GM19452 (cell line): Measurements from ENCODE around the gene ACER1.
"Not testable (repeated sequence)": the region's sequence is repeated elsewhere in the genome, so short reads cannot be mapped to it uniquely, and the experiment has no call there.

Experiments used
- ATAC-seq: cut with Tn5 transposase; IDR thresholded peaks from one replicate; pipeline ENCODE4 v1.9.1; 2021; ENCODE audit not compliant: unreplicated experiment

ACER1 gene

GRCh38 chr19:6333439-6333838 lies at the start of gene ACER1:
Gene ACER1 (minus strand): TSS chr19:6333612. CDS start chr19:6333551, 61 bp downstream.
- no peak for ATAC-seq

DNA sequence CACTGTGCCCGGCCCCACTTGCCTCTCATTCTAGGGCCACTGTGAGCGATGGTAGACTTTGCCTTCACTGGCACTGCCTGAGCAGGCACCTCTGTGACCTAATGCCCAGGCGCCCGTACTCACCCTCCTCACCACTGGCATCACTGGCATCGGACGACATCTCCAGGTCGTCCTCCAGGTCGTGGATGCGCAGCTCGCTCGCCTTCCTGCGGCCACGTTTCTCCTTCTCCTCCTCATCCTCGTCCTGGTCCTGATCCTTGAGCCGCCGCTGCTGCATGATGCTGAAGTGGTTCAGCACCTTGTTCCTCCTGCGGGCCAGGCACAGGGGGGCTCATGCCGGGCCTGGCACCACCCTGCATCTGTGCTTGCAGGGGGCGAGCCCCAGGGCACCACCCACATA lies 49.8 kb upstream of the ACER1 start:
- ATAC-seq: no peak

GRCh38 chr19:6381030-6381750 lies 47.8 kb upstream of the ACER1 start:
- ATAC-seq: no peak

- ATAC-seq: no peak
These were observed 46.3 kb upstream of the ACER1 start for GRCh38 chr19:6379744-6380143.

- no peak for ATAC-seq
These were observed 45.1 kb upstream of the ACER1 start for GRCh38 chr19:6378486-6378885.

- ATAC-seq: no peak
These were observed 44.6 kb upstream of the ACER1 start for GRCh38 chr19:6378041-6378440.

DNA sequence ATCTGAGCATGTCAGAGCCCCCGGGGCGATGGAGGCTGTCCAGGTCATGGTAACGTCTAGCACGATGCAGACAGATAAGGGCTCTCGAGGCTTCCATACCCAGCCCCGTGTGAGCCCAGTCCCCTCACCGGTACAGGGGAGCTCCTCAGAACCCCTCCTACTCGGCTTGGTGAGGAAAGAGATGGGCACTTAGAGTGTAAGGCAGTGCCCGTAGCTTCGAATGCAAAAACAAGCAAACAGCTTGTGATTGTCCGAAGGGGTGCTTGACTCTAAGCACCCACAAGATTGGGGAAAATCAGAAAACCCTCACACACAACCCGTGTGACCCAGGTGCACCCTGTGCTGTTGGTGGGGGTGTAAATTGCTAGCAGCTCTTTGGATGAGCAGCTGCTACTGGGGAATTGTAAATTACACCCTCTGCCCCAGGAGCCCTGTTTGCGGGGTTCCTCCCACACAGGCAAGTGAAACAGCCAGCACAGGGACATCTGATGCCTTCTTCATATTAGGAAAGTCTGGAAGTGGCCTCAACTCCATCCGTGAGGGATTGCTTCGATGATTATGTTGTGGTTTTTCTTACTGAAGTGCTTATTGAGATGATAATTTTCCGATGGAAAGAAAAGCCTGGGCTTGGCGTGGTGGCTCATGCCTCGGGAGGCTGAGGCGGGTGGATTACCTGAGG lies 43.2 kb upstream of the ACER1 start:
- no peak for ATAC-seq

DNA sequence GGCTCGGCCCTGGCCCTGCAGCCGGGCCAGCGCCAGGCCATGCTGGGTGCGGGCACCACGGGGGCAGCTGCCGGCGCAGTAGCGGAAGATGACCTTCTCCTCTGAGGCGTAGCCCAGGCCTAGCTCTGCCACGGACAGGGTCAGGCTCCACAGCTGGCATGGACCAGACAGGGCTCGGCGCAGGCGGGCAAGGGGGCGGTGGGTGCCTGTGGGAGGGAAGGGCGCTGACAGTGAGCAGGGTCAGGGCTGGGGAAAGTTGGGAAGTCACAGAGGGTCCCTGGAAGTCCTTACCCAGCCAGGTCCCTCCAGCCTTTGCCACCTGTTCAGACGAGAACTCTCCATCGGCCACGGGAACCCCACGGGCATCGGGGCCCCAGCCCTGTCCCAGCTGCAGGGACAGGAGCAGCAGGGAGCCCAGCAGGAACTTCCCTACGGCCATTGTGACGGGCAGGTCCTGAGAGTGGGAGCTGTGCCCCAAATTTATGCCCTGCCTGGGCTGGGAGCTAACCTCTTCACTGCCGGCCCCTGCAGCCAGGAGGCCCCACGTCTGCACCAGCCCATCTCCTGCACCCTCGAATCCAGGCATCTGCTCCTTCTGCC lies 42.1 kb upstream of the ACER1 start, which contains the start of gene PSPN:
Gene PSPN (minus strand): TSS at position 523 of the 600 bp plus-strand sequence. CDS start 84 bp downstream, at position 439.
- ATAC-seq: no peak

DNA sequence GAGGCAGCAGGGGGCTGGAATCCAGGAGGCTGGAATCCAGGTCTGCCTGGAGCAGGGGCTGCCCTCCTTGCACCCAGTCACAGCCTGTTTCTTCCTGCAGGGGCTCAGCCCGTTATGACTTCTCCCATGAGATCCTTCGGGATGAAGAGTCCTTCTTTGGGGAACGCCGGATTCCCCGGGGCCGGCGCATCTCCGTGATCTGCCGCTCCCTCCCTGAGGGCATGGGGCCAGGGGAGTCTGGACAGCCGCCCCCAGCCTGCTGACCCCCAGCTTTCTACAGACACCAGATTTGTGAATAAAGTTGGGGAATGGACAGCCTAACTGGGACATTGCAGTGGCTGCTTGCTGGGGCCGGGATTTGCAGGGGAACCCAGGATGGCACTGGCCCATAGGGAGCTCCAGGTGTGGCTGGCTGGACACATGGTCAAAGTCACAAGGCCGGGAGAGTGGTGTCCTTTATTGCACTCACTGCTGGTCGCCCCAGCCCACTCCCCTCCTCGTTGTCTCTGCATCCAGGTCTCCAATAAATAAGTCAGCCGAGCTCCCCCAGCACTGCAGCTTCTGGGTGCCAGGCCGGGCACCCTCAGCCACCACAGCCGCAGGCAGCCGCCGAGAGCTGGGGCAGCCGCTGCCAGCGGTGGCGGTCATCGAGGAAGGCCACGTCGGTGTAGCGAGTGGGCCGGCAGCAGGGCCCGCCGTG lies 41.4 kb upstream of the ACER1 start:
- no peak for ATAC-seq

DNA sequence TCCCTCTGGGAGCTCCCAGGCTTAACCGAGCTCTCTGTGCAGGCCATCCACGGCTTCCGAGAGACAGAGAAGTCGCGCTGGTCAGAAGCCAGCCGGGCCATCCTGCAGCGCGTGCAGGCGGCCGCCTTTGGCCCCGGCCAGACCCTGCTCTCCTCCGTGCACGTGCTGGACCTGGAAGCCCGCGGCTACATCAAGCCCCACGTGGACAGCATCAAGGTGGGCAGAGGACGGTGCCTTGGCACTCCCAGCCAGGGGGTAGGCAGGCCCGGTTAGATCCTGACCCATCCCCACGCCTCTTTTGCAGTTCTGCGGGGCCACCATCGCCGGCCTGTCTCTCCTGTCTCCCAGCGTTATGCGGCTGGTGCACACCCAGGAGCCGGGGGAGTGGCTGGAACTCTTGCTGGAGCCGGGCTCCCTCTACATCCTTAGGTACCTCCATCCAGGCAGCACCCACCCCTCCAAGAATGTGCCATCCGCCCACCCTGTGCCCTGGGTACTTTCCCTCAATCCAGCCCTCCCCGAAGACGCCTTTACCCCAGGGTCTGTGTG lies 40.8 kb upstream of the ACER1 start:
- ATAC-seq: no peak

DNA sequence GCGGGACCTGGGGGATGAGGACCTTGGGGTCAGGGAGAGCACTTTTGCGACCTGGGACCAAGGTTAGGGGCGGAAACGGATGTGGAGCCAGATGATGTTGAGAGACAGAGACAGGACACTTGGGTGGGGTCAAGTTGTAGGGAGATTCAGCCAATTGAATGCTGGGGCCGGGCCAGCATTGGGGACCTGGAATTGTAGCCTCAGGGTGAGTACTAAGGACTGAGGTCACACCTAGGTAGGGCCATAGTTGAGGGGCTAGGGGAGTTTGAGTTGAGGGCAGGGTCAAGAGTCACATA lies 40.3 kb upstream of the ACER1 start:
- ATAC-seq: no peak

GRCh38 chr19:6373096-6373812 lies 39.8 kb upstream of the ACER1 start:
- peak; percentile 55 for ATAC-seq

DNA sequence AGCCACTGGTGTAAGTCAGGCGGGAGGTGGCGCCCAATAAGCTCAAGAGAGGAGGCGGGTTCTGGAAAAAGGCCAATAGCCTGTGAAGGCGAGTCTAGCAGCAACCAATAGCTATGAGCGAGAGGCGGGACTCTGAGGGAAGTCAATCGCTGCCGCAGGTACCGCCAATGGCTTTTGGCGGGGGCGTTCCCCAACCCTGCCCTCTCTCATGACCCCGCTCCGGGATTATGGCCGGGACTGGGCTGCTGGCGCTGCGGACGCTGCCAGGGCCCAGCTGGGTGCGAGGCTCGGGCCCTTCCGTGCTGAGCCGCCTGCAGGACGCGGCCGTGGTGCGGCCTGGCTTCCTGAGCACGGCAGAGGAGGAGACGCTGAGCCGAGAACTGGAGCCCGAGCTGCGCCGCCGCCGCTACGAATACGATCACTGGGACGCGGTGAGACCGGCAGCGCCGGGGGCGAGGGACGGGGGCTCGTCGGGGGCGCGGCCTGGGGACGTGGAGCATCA lies 39.2 kb upstream of the ACER1 start, which contains the start of gene ALKBH7:
Gene ALKBH7 (plus strand): TSS at position 201 of the 502 bp plus-strand sequence. CDS start 27 bp downstream, at position 228.
- peak; percentile 77 for ATAC-seq

- no peak for ATAC-seq
These were observed 30.9 kb upstream of the ACER1 start for GRCh38 chr19:6364353-6364752.

DNA sequence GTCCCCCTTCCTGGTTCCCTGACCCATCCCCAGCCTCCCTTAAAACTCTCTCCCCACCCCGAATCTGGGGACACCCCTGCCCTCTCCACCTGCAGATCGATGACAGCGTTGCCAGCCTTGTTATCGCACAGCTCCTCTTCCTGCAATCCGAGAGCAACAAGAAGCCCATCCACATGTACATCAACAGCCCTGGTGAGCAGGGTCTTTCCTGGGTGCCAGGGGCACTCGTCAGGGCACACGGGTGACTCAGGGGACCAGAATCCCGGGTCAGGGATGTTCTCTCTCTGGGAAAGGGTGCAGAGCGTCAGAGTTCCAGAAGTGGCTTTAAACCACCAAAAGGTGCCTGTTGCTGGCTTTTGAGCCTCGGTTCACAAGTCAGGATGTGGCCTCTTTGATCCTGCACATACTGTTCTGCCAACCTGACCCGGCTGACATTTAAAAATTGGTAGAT lies 29.0 kb upstream of the ACER1 start:
- no peak for ATAC-seq

- no peak for ATAC-seq
These were observed 28.6 kb upstream of the ACER1 start for GRCh38 chr19:6362027-6362350.

DNA sequence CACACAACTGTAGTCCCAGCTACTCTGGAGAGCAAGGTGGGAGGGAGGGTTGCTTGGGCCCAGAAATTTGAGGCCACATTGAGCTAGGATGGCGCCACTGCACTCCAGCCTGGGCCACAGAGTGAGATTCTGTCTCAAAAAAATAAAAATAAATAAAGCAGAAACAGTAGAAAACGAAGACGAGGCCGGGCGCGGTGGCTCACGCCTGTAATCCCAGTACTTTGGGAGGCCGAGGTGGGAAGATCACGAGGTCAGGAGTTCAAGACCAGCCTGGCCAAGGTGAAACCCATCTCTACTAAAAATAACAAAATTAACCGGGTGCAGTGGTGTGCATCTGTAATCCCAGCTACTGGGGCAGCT lies 27.4 kb upstream of the ACER1 start:
- ATAC-seq: not testable (repeated sequence)

DNA sequence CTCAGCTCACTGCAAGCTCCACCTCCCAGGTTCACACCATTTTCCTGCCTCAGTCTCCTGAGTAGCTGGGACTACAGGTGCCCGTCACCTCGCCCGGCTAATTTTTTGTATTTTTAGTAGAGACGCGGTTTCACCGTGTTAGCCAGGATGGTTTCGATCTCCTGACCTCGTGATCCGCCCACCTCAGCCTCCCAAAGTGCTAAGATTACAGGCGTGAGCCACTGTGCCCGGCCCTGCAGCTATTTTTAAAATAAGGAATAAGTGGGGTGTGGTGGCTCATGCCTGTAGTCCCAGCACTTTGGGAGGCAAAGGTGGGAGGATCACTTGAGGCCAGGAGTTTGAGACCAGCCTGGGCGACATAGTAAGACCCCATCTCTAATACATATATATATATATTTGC lies 27.0 kb upstream of the ACER1 start:
- ATAC-seq: not testable (repeated sequence)

DNA sequence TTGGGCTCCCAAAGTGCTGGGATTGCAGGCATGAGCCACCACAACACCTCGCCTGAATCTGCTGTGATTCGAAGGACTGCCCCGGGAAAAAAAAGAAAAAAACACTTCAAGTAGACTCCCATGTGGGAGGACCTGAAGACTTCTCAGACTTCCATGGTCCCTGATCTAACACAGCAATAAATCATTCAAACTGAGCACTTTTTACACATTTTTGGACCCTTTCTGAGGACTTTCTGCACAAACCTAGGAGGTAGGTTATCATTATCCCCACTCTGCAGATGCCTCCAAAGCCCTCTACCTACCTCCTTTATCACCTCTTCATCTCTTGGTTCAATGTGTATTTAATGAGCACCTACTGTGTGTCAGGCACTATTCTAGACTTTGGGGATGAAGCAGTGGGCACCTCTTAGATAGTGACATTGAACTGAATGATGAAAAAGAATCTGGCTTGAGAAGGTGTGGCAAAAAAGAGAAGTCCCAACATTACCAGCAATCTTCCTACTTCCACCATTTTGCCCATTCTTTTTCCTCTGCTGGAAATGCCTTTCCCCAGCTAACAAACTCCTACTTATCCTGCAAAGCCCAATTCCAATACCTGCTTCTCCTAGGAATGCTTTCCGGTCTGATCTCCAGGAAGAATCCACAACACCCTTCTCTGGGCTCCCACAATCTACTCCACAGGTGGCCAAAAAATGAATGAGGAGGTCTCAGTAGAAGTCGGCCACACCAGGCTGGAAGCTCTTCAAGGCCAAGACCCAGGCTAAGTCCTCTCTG lies 26.3 kb upstream of the ACER1 start:
- no peak for ATAC-seq

GRCh38 chr19:6358003-6358402 lies 24.6 kb upstream of the ACER1 start:
- no peak for ATAC-seq
